Jurkat, Clone E6-1 (cell line): ENCODE results near the gene NADK.
"Not testable (repeated sequence)": the region's sequence is repeated elsewhere in the genome, so short reads cannot be mapped to it uniquely, and the experiment has no call there.

Experiments
- DNase-seq: peaks from one replicate; pipeline ENCODE4 v3.0.0-alpha.2; 2011; ENCODE audit warnings: low read depth, low spot score
- H3K4me3 ChIP-seq: 2 replicates; pipeline ENCODE4 v1.5.1; 2011; ENCODE audit warnings: mild to moderate bottlenecking, low read length, control low read depth, moderate library complexity

The NADK gene

DNA sequence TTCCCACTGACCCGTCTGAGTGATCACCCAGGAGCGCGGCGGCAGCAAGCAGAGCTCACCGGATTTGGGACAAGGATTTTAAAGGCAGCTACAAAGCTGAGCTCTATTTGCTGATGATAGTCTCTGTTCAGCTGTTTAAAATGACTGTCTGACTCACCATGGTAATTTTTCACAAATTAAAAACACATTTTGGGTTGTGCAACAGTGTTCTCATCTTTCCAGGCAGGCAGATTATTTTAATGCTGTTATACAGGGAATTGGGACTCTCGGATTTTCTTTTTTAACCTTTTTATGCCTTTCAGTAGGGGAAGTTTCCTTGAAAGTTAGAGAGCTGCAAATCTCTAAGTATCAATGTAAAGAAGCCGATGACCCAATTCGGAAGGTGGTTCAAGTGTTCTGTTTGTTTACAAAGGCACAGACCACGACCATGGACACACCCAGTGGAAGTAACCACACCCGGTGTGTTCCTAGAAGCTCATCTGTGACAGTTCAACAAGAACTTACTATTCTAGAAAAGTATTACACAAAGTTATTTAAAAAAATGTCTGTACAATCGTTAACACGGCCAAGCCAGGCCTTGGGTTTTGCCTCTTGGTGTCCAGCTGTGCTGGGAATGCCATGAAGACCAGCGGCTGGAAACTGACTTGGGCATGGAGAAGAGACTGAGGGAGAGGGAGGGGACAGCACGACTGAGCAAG lies 49.8 kb downstream of the NADK start:
- H3K4me3 ChIP-seq, DNase-seq: not testable (repeated sequence)

DNA sequence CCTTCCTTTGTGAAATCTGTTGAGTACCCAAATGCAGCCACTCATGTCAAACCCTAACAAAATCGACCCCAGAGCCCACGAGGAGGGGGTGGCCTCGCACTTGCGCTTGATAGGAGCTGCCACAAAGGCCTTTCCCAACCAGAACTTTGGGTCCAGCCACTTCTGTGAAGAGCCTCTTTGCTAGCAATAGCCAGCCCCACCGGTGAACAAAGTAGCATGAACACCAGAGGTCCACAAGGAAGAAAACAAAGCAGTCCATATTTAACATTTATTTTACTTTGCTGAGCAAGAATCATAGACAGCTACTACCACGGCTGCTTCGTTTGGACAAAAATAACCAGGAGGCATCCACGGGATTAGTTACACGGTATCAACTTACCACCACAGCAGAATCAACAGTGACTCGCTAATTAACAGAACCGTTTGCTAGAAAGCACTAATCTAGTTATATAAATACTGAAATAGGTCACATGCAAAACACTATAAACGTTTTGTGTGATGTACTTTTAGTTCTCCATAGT lies 51.1 kb downstream of the NADK start:
- not testable (repeated sequence) for H3K4me3 ChIP-seq, DNase-seq

DNA sequence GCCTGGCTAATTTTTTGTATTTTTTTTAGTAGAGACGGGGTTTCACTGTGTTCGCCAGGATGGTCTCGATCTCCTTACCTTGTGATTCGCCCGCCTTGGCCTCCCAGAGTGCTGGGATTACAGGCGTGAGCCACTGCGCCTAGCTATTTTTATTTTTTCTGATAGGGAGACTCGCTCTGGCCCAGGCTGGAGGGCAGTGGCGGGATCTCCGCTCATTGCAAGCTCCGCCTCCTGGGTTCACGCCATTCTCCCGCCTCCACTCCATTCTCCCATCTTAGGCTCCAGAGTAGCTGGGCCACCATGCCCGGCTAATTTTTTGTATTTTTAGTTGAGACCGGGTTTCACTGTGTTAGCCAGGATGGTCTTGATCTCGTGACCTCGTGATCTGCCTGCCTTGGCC lies 52.2 kb downstream of the NADK start:
- not testable (repeated sequence) for DNase-seq, H3K4me3 ChIP-seq

DNA sequence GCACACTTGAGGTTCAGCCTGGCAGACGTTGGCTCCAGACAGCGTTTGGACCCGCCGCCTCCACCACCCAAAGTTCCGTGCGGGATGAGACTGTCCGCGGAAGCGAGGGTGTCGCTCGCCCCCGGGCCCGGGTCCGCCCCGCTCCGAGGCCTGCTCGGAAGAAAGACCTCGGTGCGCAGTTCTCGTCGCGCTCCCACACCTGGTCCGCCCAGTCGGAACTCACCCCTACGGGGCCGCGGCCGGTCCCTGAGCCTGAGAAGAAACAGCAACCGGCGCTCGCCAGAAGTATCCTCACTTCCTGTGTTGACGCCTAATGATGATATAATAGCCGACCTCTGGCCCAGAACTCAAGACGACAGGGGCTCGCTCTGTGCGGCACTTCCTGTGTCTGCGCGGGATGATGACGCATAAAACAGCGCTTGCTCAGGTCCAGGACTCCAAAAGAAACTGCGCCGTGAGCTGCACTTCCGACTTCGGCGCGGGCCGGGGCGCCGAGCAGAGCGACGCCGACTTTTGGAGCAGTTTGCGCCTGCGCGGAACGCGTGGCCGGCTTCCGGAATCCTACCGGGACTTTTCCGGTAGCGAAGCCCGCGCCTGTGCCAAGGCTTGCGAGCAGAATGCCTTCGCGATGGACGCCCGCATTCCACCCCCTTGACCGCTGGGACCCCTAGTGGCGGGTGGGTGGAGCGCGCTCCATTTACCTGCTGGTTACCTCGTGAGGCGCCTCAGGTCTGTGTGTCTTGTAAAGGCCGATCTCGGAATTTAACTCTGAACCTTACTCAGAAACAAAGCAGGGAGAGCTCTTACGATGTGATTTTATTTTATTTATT lies 54.0 kb downstream of the NADK start, which contains the start of gene CDK11A:
Gene CDK11A, minus strand, starts transcription at position 323 of the 830 bp plus-strand sequence. CDS start 1,539 bp downstream, outside the sequence.
- DNase-seq: peak; percentile 100
- H3K4me3 ChIP-seq: peak within 1 kb of the TSS; percentile 62

DNA sequence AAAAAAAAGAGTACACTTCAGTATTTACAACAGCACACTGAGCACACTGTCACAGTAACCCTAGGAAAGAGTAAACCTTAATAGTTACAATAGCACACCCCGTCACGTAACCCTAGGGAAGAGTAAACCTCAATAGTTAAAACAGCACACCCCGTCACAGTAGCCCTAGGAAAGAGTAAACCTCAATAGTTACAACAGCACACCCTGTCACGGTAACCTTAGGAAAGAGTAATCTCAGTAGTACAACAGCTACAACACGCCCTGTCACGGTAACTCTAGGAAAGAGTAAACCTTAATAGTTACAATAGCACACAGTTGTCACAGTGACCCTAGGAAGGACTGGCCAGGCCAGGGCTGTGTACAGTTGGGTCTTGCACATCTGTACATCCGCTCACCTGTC lies 57.1 kb downstream of the NADK start:
- H3K4me3 ChIP-seq: no peak overlapping the region
- no peak for DNase-seq

DNA sequence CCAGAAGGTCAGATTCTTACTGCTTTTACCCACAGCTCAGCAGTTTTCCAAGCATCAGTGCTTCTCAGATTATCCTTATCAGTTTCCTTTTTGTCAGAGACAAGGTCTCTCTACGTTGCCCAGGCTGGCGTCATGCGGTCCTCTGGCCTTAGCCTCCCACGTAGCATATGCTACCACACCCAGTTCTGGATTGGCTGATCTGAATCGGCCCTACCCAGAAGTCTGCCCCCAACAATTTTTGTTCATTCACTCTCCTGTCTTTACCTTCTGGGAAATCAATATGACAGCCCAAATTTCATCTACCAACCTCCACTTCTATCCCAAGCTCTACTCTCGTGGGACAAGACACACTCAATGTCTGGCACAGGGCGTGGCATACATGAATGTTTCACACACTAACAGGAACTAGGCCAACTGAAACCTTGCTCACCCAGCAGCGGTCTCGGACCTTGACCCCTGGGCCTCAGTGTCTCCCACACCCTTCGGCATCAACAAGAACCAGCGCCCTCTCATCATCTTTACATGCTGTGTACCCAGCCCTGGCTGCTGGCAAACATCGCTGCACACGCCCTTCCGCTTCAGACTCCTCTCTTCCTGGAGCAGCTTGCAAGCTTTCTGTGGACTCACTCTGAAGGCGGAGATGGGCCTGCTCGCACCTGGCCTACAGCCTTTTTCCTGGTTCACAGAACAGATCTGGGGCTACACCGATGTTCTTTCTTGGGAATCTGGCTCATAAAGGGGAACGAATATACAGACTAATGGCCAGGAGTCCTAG lies 63.0 kb downstream of the NADK start:
- DNase-seq, H3K4me3 ChIP-seq: not testable (repeated sequence)

DNA sequence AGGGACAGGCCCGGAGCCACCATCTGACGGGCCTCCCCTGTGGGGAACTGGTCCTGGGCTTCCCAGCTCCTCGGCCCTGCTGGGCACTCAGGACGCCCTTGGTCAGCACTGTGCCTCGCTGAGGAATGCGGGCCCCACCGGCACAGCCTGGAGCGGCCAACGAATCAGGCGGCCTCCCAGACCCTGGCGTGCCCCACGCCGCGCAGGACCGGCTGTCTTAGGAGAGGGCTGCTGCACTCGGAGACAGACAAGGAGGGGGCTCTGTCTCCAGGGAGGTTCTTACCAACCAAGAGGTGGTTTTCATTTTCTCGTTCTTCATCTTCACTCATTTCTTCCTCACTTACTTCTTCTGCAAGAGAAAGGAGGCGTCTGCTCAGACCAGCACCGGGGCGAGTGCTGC lies 70.4 kb downstream of the NADK start:
- DNase-seq, H3K4me3 ChIP-seq: not testable (repeated sequence)

DNA sequence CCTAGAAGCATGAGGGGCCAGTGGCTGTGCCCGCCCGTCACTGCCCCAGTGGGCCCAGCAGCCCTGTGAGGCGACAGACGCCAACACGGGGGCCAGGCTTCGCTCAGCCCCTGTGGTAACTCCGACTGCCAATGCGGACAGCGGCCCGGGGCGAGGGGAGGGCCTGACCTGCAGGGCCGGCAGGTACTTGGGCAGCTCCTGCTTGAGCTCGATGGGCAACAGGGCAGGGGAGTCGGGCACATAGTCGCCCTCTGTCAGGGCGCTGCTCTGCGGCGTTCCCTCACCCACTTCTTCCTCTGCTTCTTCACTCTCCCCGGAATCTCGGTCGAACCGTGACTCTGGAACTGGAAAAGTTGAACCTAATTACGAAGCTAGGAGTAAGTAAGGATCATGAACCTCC lies 71.0 kb downstream of the NADK start:
- DNase-seq, H3K4me3 ChIP-seq: not testable (repeated sequence)

DNA sequence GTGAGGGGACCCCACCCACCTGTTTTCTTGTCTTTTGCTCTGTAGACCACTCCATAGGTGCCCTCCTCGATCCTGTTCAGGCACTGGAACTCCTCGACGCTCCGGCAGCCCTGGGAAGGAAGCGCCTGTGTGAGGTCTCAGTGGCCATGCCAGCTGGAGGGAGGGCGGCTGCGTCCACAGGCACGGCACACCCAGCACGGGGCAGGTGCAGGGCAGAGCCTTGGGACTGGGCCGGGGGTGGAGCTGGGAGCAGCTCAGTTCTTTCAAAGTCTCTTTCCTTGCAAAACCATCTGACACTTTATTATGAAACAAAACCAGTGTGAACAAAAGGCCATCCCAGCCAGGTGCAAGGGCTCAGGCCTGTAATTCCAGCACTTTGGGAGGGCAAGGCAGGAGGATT lies 72.6 kb downstream of the NADK start:
- DNase-seq, H3K4me3 ChIP-seq: not testable (repeated sequence)

DNA sequence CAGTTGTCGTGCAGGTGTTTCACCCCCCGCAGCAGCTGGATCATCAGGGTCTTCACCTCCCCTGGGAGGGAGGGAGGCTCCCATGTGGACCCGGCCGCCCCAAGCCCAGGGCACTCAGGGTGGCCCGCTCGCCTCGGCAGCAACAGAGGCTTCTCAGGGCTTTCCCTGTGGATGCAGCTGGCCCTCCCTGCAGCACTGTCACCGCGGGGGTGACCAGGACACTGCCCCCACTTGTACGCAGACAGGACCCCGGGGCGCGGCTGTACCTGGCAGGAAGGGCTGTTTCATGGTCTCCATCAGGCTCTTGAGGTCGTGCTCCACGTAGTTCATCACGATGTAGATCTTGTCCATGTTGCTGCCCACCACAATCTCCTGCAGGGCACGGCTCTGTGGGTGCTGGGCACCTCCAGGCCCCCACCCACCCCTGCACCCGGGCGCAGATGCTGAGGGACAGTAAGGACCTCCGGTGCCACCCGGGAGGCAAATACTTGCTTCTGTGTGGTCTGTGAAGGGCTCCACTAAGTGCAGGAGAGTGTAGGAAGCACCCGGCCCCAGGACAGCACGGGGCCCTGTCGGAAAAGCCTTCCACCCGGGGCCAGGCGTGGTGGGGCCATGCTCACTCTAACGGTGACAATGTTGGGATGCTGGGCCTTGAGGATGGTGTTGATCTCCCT lies 73.8 kb downstream of the NADK start:
- DNase-seq, H3K4me3 ChIP-seq: not testable (repeated sequence)

DNA sequence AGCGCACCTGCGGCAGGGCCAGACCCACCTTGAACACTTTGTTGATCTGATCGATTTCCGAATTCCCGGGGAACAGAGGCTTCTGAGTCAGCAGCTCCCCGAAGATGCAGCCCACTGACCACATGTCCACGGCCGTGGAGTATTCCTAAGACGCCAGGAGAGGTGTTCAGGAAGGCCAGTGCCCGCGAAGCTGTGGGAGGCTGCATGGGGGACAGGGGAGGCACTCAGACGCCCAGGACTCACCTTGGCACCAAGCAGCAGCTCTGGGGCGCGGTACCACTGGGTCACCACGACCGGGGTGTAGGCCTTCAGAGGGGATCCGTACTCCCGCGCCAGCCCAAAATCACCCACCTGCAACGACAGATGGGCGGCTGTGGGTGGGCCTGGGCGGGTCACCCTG lies 74.5 kb downstream of the NADK start:
- DNase-seq: no peak
- H3K4me3 ChIP-seq: no peak overlapping the region

DNA sequence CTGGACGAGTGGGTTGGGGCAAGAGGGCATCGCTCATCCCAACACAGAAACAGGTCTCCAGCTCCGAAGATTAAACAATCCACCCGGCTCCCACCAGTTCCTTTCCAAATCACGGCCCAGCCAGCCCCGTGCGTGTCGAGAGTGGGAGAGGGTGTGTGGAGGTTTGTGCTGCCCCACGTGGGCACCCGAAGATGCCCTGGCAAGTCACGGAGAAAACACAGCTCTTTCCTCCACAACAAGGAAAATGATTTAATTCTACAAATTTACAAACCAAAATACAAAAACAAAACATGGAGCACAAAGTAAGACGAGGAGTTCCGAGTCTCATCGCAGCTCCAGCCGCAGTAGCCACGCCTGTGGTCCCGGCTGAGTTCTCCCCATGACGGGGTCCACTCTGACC lies 75.8 kb downstream of the NADK start:
- DNase-seq, H3K4me3 ChIP-seq: not testable (repeated sequence)
